ENCODE results near the gene ESYT2.

Gene ESYT2

DNA sequence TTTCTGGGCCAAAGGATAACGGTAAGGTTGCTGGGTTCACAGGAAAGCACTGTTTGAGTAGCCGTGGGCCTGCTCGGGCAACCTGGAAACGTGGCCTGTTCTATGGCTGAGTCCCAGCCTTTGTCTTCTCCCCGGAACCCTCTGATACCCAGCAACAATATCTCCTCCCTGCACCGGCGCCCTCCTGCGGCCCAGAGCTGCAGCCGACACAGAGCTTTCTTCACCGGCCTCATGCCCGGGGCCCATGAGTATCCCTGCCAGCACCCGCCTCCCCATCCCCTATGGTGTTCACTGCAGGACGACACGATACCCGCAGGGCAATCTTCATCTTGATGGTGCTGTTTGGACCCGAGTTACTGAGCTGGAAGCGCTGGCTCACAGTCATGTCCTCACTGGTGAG is 86.1 kb downstream of the ESYT2 start:
- no peak for DNase-seq (ENCODE audit: low read depth in 2 of 2)

DNA sequence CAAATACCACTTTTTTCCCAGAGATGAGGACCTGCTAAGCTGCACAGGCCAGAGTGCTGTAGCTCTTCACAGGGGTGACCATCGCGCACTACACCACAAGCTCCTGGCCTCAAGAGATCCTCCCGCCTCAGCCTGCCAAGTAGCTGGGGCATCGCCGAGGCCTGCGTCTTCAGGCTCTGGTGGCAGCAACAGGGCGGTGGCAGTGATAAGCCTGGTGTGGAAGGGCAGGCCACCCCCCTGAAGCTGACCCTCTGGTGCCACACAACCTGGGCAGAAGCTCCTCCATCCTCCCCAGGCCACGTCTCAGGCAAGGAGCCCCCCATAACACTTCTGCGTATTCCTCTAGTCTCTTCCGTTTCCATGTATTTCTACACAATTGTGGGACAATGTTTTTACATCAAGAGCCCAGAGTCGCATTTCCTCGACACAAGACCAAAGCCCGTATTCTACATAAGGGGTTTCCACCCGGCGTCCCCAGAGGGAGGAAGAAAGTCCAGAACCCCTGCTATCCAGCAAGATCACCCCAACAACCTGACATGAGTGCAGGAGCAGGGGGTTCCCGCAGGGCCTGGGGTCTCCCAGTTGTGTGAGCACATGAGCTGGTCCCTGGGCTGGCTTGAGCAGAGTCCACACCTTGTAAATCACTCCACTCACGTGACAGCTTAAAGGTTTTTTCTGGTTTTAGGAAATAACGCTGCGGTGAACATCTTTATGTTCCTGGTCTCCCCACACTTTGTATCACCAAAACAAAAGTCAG is 87.1 kb downstream of the ESYT2 start:
- DNase-seq (ENCODE audit: low read depth in 2 of 2) = no peak

DNA sequence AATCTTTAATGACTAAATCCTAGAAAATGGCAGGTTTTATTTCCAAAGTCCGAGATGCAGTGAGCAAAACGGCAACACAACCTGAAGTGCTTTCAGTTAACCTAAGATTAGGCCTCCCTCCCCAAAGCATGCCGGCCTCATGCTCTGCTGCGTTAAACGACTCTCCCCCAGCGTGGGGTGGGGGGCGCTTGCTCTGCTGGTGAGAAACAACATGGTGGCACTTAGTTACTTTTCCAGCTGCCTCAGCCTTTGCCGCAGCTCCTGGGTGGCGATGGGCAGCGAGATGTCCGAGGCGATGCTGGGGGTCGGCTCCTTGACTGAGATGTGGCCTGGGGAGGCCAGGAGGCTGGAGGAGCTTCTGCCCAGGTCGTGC is 88.0 kb downstream of the ESYT2 start:
- no peak for DNase-seq (ENCODE audit: low read depth in 2 of 2)

DNA sequence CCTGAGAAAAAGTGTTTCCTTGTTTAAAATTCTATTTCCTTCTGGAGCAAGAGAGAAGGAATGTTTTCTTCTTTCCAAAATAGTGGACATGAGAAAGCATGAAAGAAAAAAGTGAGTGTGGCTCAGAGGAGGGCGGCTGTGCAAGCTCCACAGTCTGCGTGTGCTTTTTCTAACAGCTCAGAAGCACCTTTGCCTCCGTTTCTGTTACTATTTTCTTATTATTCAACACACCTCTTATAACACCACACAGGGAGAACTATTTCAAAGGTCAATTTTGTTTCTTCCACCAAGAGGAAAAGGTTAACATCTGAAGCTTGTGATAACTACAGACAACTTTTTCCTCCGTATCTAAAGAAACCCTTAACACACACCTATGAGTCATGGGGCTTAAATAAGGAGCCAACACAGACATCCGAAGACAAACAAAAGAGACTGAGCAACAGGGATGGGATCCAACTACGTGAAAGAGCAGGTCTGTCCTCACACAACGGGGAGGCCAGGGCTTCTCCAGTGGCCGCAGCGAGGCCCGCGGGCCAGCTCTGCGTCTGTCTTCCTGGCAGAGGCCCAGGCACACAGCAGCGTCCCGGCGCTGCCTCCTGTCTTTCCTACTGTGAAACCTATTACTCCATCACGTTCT is 88.5 kb downstream of the ESYT2 start:
- DNase-seq (ENCODE audit: low read depth in 2 of 2) = no peak

DNA sequence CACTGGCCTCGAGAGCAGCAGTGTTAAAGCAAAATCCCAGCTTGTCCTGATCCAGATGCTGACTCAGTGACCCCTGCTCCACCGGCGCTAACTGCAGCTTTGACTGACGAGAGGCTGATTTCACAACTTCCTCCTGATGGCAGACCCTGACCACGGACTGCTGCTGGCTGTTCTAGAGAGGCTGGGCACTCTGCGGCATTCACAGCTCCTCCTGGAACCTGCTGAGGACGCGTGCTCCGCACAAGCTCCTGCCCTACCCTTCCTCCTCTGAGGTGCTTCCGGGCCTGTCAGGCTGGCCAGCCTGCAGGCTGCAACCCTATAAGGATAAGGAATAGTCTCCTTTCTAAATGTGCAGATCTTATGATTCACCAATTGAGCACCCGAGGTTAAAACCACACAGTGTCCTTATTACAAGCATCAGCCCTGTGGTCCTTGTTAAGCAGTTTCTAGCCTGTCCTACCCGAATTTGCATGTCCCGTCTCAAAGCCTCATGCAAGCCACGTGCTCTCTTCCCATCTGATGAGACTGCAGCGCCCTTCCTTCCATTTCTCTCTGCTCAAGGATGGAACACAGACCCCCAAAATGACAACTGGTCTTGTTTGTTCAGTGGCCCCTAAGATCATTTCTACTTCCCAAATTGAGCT is 89.2 kb downstream of the ESYT2 start:
- no peak for DNase-seq (ENCODE audit: low read depth in 2 of 2)

DNA sequence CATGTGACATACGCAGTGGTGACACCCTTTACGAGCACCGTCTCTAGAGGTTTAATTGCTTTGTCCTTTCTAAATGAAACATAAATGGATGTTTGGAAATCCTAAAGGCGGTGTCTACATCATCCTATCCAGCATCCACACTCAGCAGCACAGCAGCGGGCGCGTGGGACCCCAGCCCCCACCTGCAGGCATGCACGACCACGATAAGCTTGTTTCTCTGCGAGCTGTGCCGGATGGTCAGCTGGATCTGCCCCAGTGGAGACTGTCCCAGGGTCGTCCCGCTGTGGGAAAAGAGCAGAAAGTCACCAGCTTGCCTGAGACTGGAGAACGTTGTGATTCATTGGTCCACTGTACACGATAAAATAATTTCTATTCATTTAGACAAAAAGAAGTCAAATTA is 90.5 kb downstream of the ESYT2 start:
- DNase-seq (ENCODE audit: low read depth in 2 of 2) = no peak

DNA sequence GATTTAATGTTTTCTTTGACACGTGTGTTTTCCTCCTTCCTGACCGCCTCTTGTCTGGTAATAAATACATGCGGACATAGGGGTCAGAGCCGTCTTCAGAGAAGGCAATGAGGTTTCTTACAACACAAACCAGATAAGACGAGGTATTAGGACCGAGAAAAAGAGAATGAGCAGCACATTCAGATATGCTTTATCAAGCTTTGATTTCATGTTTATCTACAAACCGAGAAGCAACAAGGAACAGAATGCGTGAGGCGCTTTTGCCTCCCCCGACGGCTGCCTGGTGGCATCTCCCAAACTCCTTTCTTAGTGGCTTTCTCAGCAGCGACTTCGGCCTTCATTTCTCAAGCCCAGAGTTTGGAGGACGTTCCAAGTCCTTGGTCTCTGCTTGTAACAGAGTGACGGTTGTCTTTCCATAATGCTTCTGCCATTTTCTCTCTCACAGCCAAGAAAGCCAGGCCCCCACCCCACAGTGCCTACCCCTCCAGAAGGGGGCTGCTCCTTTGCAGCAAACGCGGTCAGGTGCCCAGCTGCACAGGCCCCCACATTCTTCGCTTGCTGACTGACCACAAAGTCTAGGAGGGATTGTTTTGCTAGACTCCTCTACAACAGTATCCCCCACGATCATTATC is 92.1 kb downstream of the ESYT2 start:
- DNase-seq (ENCODE audit: low read depth in 2 of 2) = no peak

DNA sequence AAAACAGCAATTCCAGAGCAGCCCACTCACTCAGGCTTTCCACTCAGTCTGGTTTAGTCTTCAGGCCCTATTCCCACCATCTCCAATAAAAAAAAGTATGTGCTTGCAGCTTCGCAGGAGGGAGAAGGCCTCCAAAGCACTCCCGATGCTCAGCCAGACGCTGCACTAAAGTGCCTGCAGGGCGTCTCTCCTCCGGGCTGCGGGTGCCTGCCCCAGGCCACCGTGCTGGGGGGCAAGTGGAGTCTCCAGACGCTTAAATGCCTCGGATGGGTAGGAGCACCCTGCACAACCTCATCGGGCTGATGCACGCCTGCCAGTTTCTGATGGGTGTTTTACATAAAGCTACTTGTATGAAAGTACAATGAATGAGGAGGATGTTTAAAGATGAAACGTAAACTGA is 93.4 kb downstream of the ESYT2 start:
- DNase-seq (ENCODE audit: low read depth in 2 of 2) = no peak

DNA sequence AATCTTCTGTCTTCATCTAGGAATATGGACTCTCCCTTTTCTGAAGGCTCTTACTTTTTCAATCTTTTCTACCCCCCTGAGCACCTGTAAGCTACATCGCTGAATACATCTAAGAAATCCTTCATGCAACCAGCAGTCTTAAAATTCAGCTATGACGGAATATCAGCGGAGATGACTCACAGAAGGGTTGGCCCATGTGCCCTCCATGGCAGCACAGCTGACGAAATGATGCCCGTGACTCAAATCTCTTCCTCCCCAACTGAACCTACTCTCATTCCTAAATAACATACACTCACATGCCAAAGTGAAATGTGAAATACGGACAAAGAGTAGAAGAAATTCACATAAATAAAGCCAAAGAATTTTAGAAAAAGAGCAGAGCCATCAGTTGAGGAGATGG is 94.4 kb downstream of the ESYT2 start:
- DNase-seq (ENCODE audit: low read depth in 2 of 2) = no peak

DNA sequence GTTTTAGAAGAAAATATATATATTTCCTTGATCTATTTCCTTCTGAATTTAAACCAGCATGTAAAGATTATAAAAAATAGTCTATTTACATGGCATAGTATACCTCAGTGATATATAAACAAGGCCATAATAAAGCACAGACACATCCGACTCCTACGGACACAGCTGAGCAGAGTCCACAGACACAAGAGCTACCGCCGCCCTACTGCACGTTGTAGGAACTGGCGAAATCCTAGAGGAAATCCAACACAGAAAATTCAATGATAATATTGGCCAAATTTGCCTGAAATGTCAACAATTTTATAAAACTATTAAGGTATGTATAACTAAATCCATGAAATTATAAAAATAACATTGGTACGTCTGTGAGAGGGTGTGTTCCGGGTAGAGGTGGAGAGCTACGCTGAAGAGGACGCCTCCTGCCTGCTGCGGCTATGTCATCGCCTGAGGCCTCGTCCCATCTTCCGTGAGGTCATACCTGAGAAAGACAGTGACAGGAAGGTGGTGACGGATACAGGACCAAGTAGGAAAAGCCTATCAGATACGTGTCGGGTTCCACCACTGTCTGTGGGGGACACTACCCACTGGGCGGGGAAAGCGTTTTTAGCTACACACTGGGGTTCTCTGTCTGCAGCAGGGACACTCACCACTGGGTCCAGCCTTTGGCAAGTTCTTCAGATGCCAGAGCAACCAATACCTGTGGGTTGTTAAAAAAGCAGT is 95.4 kb downstream of the ESYT2 start:
- no peak for DNase-seq (ENCODE audit: low read depth in 2 of 2)

DNA sequence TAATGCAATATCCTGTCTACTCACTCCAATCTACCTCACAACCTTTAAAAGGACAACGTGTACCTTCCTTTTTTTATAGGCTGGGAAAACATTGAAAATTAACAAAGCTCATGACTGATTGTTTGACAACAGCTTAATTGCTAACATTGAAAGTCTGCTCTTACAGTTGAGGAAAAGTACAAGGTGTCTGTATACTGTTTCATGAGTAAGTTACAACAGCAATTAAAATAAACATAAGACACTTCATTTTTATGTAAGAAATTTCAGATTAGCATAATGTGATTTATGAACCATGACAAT is 96.1 kb downstream of the ESYT2 start:
- no peak for DNase-seq (ENCODE audit: low read depth in 2 of 2)

DNA sequence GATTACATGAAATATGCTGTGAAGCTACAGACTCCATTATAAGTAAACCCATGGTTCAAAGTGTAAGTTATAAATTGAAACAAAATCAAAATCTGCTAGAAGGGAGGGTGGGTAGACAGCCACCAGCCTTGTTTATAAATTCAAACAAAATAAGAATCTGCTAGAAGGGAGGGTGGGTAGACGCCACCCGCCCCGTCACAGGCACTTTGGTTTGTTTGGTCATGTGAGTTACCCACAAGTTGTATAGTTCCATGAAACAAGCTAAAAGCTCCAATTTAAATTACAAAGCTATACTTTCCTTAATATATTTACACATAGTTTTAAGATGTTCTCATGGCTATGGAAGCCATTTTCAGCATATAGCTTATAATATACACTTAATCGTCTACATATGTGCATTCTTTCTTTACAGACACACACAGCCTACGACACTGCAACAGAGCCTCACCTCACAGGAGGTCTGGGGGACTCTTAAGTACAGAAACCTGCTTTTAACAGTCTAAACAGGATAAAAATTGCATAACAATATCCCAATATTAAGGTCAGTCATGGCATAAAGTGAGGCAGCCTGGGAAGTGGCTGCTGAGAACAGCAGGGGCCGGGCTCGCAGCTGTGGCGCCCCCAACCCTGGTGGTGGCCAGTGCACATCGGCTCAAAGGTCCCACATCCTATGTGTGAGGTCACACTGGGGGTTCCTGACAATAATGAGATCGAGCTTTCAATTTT is 96.7 kb downstream of the ESYT2 start:
- DNase-seq (ENCODE audit: low read depth in 2 of 2) = no peak

DNA sequence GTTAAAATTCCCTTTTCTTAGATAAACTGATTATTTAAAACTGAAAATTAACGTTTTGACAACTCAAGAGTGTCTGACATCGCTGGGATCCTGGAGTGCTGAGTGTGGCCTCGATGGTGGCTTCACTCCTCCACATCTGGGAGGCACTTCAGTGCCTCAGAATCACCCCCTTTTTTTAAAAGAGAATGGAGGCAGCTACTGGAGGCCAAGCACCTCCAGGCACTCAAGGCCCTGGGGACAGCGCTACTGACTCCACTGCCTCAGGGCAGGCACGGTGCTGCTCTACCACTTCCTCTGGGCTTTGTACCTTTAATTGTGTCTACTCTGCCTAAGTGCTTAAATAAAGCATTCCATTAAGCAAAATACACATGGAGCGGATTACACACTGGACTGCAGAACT is 97.5 kb downstream of the ESYT2 start:
- DNase-seq (ENCODE audit: low read depth in 2 of 2) = no peak

DNA sequence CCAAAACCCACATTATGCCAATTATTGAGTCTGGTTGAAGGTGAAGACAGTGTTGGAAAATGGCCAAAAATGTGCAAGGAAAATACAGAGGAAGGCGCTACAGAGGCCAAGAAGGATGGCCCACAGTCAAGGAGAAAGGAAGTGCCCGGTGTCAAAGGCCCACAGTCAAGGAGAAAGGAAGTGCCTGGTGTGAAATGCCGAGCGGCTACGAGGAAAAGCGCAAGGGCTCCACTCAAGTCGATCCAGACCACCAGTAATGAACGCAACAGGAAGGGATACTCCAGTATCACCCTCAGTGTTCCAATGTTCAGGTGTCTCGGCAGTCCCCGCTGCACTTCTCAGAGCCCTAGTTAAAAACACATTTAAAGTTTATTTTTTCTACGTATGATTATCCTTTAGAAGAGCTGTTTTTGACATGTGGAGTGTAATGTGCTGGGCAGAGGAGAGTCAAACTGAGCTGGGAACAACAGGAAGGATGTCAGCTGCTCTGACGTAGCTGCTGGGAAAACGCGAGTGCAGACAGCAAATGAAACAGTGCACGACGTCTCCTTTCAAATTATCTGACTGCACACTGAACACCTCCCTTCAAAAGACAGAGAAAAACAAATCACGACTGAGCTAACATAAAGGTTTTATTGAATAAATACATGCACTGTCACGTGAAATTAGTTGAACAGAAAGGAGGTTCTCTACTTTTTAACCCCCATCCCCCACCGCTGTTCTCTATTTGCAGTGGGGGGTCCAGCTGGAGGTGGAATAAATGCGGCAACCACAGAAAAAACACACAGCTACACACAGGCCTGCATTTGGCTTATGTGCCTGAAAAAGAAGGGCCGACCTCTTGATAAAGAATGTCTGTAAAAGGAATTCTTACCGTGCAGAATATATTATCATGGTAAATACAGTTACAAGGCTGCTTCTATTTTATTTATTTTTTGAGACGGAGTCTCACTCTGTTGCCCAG is 98.6 kb downstream of the ESYT2 start:
- no peak for DNase-seq (ENCODE audit: low read depth in 2 of 2)

DNA sequence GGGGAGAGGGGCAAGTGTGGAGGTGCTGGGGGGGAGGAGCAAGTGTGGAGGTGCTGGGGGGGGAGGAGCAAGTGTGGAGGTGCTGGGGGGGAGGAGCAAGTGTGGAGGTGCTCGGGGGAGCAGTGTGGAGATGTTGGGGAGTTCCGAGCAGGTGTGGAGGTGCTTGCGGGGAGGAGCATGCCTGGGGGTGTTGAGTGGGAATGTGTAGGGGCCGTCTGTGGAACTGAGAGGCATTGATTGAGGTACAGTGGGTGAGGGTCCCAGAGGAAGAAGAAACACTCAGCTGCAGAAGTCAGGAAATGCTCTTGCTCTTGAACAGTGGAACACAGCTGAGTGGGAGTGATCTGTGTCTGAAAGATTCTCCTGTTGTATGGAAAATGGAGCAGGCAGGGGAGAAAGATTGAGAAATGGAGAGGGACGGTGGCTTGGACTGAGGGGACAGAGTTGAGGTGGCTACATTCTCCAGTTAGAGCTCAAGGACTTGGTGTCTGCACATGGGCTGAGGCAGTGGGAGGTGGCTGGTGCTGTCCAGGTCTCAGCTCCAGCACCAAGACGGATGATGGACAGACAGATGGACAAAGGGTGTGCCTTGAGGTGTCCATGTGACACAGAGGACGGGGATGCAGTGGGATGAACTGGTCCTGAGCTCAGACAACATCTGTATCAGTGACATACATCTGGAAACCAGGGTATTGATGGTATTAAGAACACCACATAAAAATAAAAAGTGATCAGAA is 99.5 kb downstream of the ESYT2 start:
- DNase-seq (ENCODE audit: low read depth in 2 of 2) = no peak

DNA sequence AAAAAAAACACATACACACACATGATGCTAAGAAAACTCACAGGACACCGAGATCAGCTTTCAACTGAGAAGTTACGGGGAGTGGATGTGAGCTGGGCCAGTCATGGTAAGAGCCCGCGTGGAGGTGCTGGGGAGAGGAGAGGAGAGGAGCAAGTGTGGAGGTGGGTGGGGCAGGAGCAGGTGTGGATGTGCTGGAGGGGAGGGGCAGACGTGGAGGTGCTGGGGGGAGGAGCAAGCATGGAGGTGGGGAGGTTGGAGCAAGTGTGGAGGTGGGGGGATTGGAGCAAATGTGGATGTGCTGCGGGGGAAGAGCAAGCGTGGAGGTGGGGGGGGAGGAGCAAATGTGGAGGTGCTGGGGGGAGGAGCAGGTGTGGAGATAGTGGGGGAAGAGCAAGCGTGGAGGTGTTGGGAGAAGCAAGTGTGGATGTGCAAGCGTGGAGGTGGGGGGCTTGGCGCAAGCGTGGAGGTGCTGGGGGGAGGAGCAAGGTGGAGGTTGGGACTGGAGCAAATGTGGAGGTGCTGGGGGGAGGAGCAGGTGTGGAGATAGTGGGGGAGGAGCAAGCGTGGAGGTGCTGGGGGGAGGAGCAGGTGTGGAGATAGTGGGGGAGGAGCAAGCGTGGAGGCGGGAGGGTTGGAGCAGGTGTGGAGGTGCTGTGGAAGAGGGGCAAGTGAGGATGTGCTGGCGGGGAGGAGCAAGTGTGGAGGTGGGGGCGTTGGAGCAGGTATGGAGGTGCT is 100.2 kb downstream of the ESYT2 start:
- no peak for DNase-seq (ENCODE audit: low read depth in 2 of 2)

DNA sequence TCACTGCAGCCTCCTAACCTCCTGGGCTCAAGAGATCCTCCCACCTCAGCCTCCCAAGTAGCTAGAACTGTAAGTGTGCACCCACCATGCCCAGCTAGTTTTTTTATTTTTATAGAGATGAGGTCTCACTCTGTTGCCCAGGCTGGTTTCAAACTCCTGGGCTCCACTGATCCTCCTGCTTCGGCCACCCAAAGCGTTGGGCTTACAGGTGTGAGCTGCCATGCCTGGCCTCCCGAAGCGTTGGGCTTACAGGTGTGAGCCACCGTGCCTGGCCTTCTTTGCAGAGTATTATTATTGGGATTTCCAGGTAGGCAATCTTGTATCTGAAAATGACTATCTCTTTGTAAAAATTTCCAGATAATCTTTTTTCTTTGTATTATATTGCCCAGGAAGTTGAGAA is 101.6 kb downstream of the ESYT2 start:
- no peak for DNase-seq (ENCODE audit: low read depth in 2 of 2)

DNA sequence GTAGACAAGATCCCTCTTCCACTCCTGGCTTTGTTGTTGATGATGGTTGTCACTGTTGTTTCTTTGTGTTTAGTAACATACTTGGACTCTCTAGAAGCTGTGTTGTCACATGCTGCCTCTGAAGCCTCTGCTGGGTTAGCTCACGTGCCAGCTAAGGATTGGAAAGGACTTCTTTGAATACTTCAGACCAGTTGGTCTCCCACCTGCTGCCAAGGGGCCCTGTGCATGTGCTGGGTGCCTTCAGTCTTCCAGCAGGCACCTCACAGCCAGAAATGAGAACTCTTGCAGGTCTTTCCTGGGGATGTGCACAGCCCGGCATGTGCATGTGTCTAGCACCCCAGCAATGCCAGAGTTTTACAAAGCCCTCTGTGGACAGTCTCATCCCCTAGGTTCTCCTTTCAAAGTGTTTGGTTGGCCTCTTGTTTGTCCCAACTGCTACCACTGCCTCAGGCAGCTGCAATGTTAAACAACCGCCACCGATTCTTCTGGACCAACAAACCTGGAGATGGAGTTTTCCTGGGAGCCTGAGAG is 103.0 kb downstream of the ESYT2 start:
- DNase-seq (ENCODE audit: low read depth in 2 of 2) = no peak

DNA sequence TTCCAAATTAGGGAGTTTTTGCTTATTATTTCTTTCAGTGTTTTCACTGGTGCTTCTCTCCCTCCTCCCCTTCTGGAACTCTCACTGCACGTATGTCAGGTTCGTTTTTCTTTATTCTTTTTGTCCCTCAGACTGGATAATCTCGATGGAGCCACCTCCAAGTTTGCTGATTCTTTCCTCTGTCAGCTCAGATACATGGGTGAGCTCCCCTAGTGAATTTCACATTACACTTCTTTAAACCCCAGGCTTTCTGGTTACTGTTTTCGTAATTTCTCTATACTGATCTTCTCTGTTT is 103.9 kb downstream of the ESYT2 start:
- DNase-seq (ENCODE audit: low read depth in 2 of 2) = no peak

Data from stimulated activated CD8-positive, alpha-beta memory T cell treated with anti-CD3 and anti-CD28 coated beads, Interleukin-7, amount 100 ng/mL, for 4 hours (primary cell).